HepG2 (cell line): ENCODE measurements around the gene PHKG2. TPM values are rescaled to one million over a fixed set of nuclear protein-coding genes. Genes with fewer than 3 reads are reported as not detected.

Experiments used
- ATAC-seq: fragments of 200-7000 bp; cut with Tn5 transposase; 3 replicates; pipeline ENCODE4 v1.9.1; 2020; ENCODE audit warnings: mild to moderate bottlenecking, moderate library complexity
- BruUV-seq: library from RNA; stranded (reverse); fragments of 400-500 nt; replicated peaks from 2 replicates; lab custom pipeline; 2021; lab: Mats Ljungman, UMichigan
- CTCF ChIA-PET: fragments of 300-600 bp; formaldehyde crosslinking; extraction: SDS; loops from one replicate; lab custom pipeline; 2021; ENCODE audit warnings: low total read pairs, inconsistent platforms, low intra/inter-chr PET ratio; lab: Yijun Ruan, JAX
- POLR2A ChIA-PET: fragments of 350-600 bp; sonication (Branson Sonifier 250); formaldehyde crosslinking; loops from one replicate; lab custom pipeline; 2020; ENCODE audit warnings: antibody characterized with exemption, inconsistent platforms; lab: Yijun Ruan, JAX
- DNase-seq: peaks from one replicate; pipeline ENCODE4 v3.0.0-alpha.2; 2015; ENCODE audit warnings: low spot score
- FAIRE-seq: peaks from 3 replicates; lab custom pipeline; 2011; peaks lifted over from hg19 to GRCh38; lab: Jason Lieb, UNC
- H2AFZ ChIP-seq: one replicate; pipeline ENCODE4 v1.6.1; 2011; ENCODE audit warnings: low read length, inconsistent platforms
- H3K27ac ChIP-seq: fragments of 300-600 bp; 3 replicates; pipeline ENCODE4 v1.8.0; 2011; ENCODE audit warnings: mixed run types, mild to moderate bottlenecking, mixed read lengths, low read length, inconsistent platforms; ENCODE audit not compliant: insufficient read depth; ENCODE audit errors: extremely low read length
- H3K27me3 ChIP-seq, 2 experiments: fragments of 200-600 bp in 1 of 2; 2 replicates in 1 of 2; 3 replicates in 1 of 2; pipeline versions ENCODE4 v1.6.0 to v1.8.0; 2011; ENCODE audit warnings: low read length in 2 of 2, mild to moderate bottlenecking in 2 of 2, moderate library complexity in 2 of 2, inconsistent platforms in 1 of 2; ENCODE audit not compliant: insufficient read depth in 2 of 2, control insufficient read depth in 1 of 2
- H3K36me3 ChIP-seq, 2 experiments: fragments of 200-600 bp in 1 of 2; replicated peaks in 1 of 2; 2 replicates in 1 of 2; 3 replicates in 1 of 2; pipeline versions ENCODE4 v1.5.1 to v1.8.0; 2011; ENCODE audit warnings: low read length in 2 of 2, inconsistent platforms in 1 of 2; ENCODE audit not compliant: insufficient read depth in 2 of 2, control insufficient read depth in 1 of 2
- H3K4me1 ChIP-seq: 2 replicates; pipeline ENCODE4 v1.5.1; 2012; ENCODE audit warnings: low read length, inconsistent platforms; ENCODE audit not compliant: insufficient read depth
- H3K4me2 ChIP-seq: 2 replicates; pipeline ENCODE4 v1.6.0; 2011; ENCODE audit warnings: low read depth, low read length, inconsistent platforms
- H3K4me3 ChIP-seq, 3 experiments: fragments of 200-600 bp in 1 of 3; sonication (generic), shearing (Covaris generic) in 1 of 3; replicated peaks in 1 of 3; 2 replicates each; pipeline ENCODE4 v1.5.1; 2011 to 2016; ENCODE audit warnings: low read length in 3 of 3, inconsistent platforms in 2 of 3, low read depth in 2 of 3, mild to moderate bottlenecking in 2 of 3, control low read depth in 1 of 3, mixed read lengths in 1 of 3; ENCODE audit not compliant: insufficient read depth in 1 of 3
- H3K79me2 ChIP-seq: one replicate; pipeline ENCODE4 v1.6.1; 2011; ENCODE audit warnings: low read length, inconsistent platforms; ENCODE audit not compliant: insufficient read depth
- H3K9ac ChIP-seq: 2 replicates; pipeline ENCODE4 v1.6.0; 2011; ENCODE audit warnings: mild to moderate bottlenecking, low read depth, low read length, inconsistent platforms; ENCODE audit not compliant: insufficient read depth
- H3K9me3 ChIP-seq: 2 replicates; pipeline ENCODE4 v1.5.1; 2012; ENCODE audit warnings: mild to moderate bottlenecking, low read length
- H4K20me1 ChIP-seq: 2 replicates; pipeline ENCODE4 v1.6.0; 2011; ENCODE audit warnings: inconsistent platforms, mild to moderate bottlenecking, low read length, moderate library complexity; ENCODE audit not compliant: insufficient read depth
- BATF2 ChIP-seq: sonication (generic); formaldehyde crosslinking; IDR thresholded peaks from 2 replicates; pipeline ENCODE4 v1.8.0; 2022; ENCODE audit warnings: mild to moderate bottlenecking, missing genetic modification reagents, moderate library complexity
- FOSL2 ChIP-seq: sonication (generic); formaldehyde crosslinking; IDR thresholded peaks from 2 replicates; pipeline ENCODE4 v1.4.0; 2020; ENCODE audit warnings: missing genetic modification reagents
- IKZF1 ChIP-seq: fragments of 450-650 bp; IDR thresholded peaks from 2 replicates; pipeline ENCODE4 v1.7.1; 2016
- MEIS2 ChIP-seq: sonication (generic); formaldehyde crosslinking; IDR thresholded peaks from 2 replicates; pipeline ENCODE4 v1.9.0; 2021; ENCODE audit warnings: mild to moderate bottlenecking, missing genetic modification reagents
- NFKBIZ ChIP-seq: IDR thresholded peaks from 2 replicates; pipeline ENCODE4 v1.6.1; 2018; ENCODE audit warnings: missing genetic modification reagents, missing compliant biosample characterization
- PAF1 ChIP-seq: IDR thresholded peaks from 2 replicates; pipeline ENCODE4 v1.6.1; 2016; ENCODE audit warnings: missing genetic modification reagents, missing compliant biosample characterization
- PITX1 ChIP-seq: sonication (generic); formaldehyde crosslinking; IDR thresholded peaks from 2 replicates; pipeline ENCODE4 v1.5.1; 2020; ENCODE audit warnings: mild to moderate bottlenecking, missing genetic modification reagents
- POLR2A ChIP-seq, 2 experiments: IDR thresholded peaks; 2 replicates each; pipeline ENCODE4 v1.6.1; 2011; ENCODE audit warnings: low read depth in 2 of 2, low read length in 2 of 2, mild to moderate bottlenecking in 1 of 2, moderate library complexity in 1 of 2; ENCODE audit not compliant: insufficient read depth in 1 of 2
- RBM22 ChIP-seq: fragments of 200-400 bp; formaldehyde crosslinking; optimal IDR thresholded peaks from 2 replicates; pipeline ENCODE3; 2017; ENCODE audit warnings: mild to moderate bottlenecking, low read length, moderate library complexity
- SAFB2 ChIP-seq: sonication (generic); formaldehyde crosslinking; IDR thresholded peaks from 2 replicates; pipeline ENCODE4 v1.5.1; 2020; ENCODE audit warnings: missing genetic modification reagents, low read depth, mild to moderate bottlenecking, borderline replicate concordance
- SNAPC5 ChIP-seq: sonication (generic); formaldehyde crosslinking; IDR thresholded peaks from 2 replicates; pipeline ENCODE4 v1.8.1; 2023; ENCODE audit warnings: mild to moderate bottlenecking, missing genetic modification reagents, borderline replicate concordance
- SSRP1 ChIP-seq: IDR thresholded peaks from 2 replicates; pipeline ENCODE4 v1.6.1; 2016; ENCODE audit warnings: control low read depth
- TBX2 ChIP-seq: sonication (generic); formaldehyde crosslinking; IDR thresholded peaks from 2 replicates; pipeline ENCODE4 v1.5.0; 2020; ENCODE audit warnings: missing genetic modification reagents, mild to moderate bottlenecking, borderline replicate concordance
- U2AF1 ChIP-seq: fragments of 200-400 bp; formaldehyde crosslinking; optimal IDR thresholded peaks from 2 replicates; pipeline ENCODE3; 2017; ENCODE audit warnings: mild to moderate bottlenecking, low read depth, low read length
- ZBTB49 ChIP-seq: sonication (generic); formaldehyde crosslinking; IDR thresholded peaks from 2 replicates; pipeline ENCODE4 v1.4.0; 2020; ENCODE audit warnings: missing genetic modification reagents, borderline replicate concordance
- ZNF335 ChIP-seq: sonication (generic); formaldehyde crosslinking; IDR thresholded peaks from 2 replicates; pipeline ENCODE4 v1.4.0; 2020; ENCODE audit warnings: missing genetic modification reagents
- ZNF451 ChIP-seq: sonication (generic); formaldehyde crosslinking; IDR thresholded peaks from 2 replicates; pipeline ENCODE4 v1.5.0; 2020; ENCODE audit warnings: mild to moderate bottlenecking, missing genetic modification reagents
- ZNF468 ChIP-seq: sonication (generic); formaldehyde crosslinking; IDR thresholded peaks from 2 replicates; pipeline ENCODE4 v1.8.0; 2022; ENCODE audit warnings: mild to moderate bottlenecking, moderate library complexity, missing genetic modification reagents
- ZNF629 ChIP-seq: sonication (generic); formaldehyde crosslinking; conservative IDR thresholded peaks from 2 replicates; pipeline ENCODE4 v1.5.0; 2020; ENCODE audit warnings: missing genetic modification reagents
- ZNF644 ChIP-seq: IDR thresholded peaks from 2 replicates; pipeline ENCODE4 v1.6.1; 2016; ENCODE audit warnings: low read depth
- WGBS: methylation state at CpG from one replicate; pipeline ENCODE4 v1.1.6; 2017; ENCODE audit warnings: low lambda C conversion rate; 5-methylcytosine and 5-hydroxymethylcytosine counted together
- in situ Hi-C: cut with HindIII; loops from 2 replicates; pipeline ENCODE4 v1.10.0; 2017; ENCODE audit warnings: low pct_unique_long_range_greater_than_20kb; ENCODE audit not compliant: extremely low pct_ligation_motif_present
- intact Hi-C: fragments of 100-400 bp; cut with micrococcal nuclease; formaldehyde crosslinking; loops from one replicate; pipeline ENCODE4 v1.10.0; 2022; ENCODE audit not compliant: unreplicated experiment
- polyA plus RNA-seq, 8 experiments: library from polyadenylated mRNA; depleted of rRNA in 3 of 8; stranded (reverse) in 7 of 8; unstranded in 1 of 8; fragments of >200 nt; fragmentation: Illumina TruSeq in 4 of 8; extraction: Trizol in 4 of 8; gene quantifications; 2 replicates each; pipeline versions ENCODE4 v1.2.1 to v1.2.3, GENCODE V29; 2011 to 2016; ENCODE audit warnings: low read depth in 4 of 8, missing spikeins in 1 of 8, mixed read lengths in 1 of 8; ENCODE audit not compliant: insufficient read depth in 1 of 8
- total RNA-seq, 5 experiments: library from RNA; depleted of rRNA; stranded (reverse); fragments of >200 nt; fragmentation: Illumina TruSeq; extraction: Trizol; gene quantifications; 2 replicates each; pipeline ENCODE4 v1.2.3, GENCODE V29; 2016; ENCODE audit warnings: low read depth in 1 of 5

PHKG2 gene
- total and polyA plus RNA-seq, 2 of the 13 experiments (the other 11 are each of a cell fraction or from before 2014, with no cell fraction given), result 37.4 to 42.1 TPM

GRCh38 chr16:30731411-30731810, 16.8 kb upstream of the PHKG2 start:
- no peak for ATAC-seq
- H3K4me3 ChIP-seq, result no peak overlapping the region
- no peak overlapping the region for H2AFZ ChIP-seq
- ChIA-PET CTCF (no interaction called here), POLR2A (interaction anchor here (1.1 to 2.9 kb wide), 3 partner anchors 16 to 73 kb away, joined by 3 to 14 read pairs (median 3); partner anchors contain the start of genes FBRS and PHKG2)
- in situ Hi-C loops (no loop called here), intact Hi-C loops (no loop called here)
- H3K27ac ChIP-seq, result no peak overlapping the region
- no peaks in the 10 kb centered on the region for H4K20me1 ChIP-seq
- no peak for DNase-seq
- peaks cover 50 to 74% of the 10 kb centered on the region in 2 experiments for H3K36me3 ChIP-seq
- no peaks in the 10 kb centered on the region for H3K4me1 ChIP-seq
- H3K9me3 ChIP-seq, result no peaks in the 10 kb centered on the region
- no peaks in the 10 kb centered on the region for H3K79me2 ChIP-seq
- H3K27me3 ChIP-seq, result no peaks in the 10 kb centered on the region
- H3K4me2 ChIP-seq, result no peak overlapping the region
- BruUV-seq, result no TSS peak
- no peak overlapping the region for H3K9ac ChIP-seq
- 94% methylated on average over 3 of the region's 3 CpGs for WGBS
- no peak for FAIRE-seq
- TF ChIP-seq IKZF1 (no peak), NFKBIZ (CRISPR knock-in tag) (no peak), ZNF335 (CRISPR knock-in tag) (no peak), ZNF629 (CRISPR knock-in tag) (no peak), PITX1 (CRISPR knock-in tag) (no peak), PAF1 (CRISPR knock-in tag) (no peak), ZNF644 (CRISPR knock-in tag) (no peak), FOSL2 (CRISPR knock-in tag) (0 out of 2 replicates have a peak, but pooled peaks have one; percentile 18), POLR2A (IDR thresholded peaks at IDR 0.05; ENCODE audit: insufficient read depth in 1 of 2, low read depth in 2 of 2, low read length in 2 of 2) (0 out of 4 replicates have a peak, but pooled peaks of 1 of the 2 experiments have one; percentile 12), U2AF1 (no peak), BATF2 (CRISPR knock-in tag) (no peak), SNAPC5 (CRISPR knock-in tag) (no peak), ZBTB49 (CRISPR knock-in tag) (no peak), TBX2 (no peak), SSRP1 (CRISPR knock-in tag) (no peak), ZNF468 (CRISPR knock-in tag) (no peak), MEIS2 (CRISPR knock-in tag) (no peak), SAFB2 (CRISPR knock-in tag) (no peak), RBM22 (peak; percentile 14), ZNF451 (no peak)
